Vagina (tissue), 2 donors: ENCODE data around the gene HSF2BP. TPM values are rescaled to one million over a fixed set of nuclear protein-coding genes. Genes with fewer than 3 reads are reported as not detected.

Experiments used
- DNase-seq, 2 donors: peaks; one replicate each; pipeline ENCODE4 v3.0.0-alpha.2; 2017; ENCODE audit errors: extremely low spot score in 2 of 2
- H3K27ac ChIP-seq: fragments of 200-600 bp; sonication (generic); one replicate; pipeline ENCODE4 v1.5.1; 2019
- H3K27me3 ChIP-seq: fragments of 200-600 bp; sonication (generic); one replicate; pipeline ENCODE4 v1.5.1; 2019
- H3K36me3 ChIP-seq, 2 donors: fragments of 200-600 bp; sonication (generic); one replicate each; pipeline ENCODE4 v1.5.1; 2017 to 2019
- H3K4me1 ChIP-seq: fragments of 200-600 bp; sonication (generic); one replicate; pipeline ENCODE4 v1.5.1; 2019
- H3K4me3 ChIP-seq, 2 donors: fragments of 200-600 bp; sonication (generic); 1 replicate in 1 of 2; 2 replicates in 1 of 2; pipeline ENCODE4 v1.5.1; 2016 to 2019
- H3K9me3 ChIP-seq: fragments of 200-600 bp; sonication (generic); one replicate; pipeline ENCODE4 v1.5.1; 2019
- CTCF ChIP-seq, 3 experiments: fragments of 450-650 bp in 2 of 3; fragments of 200-600 bp in 1 of 3; sonication (generic) in 1 of 3; IDR thresholded peaks; one replicate each; pipeline ENCODE4 v1.5.1; 2017 to 2019; ENCODE audit warnings: antibody characterized with exemption in 3 of 3, mild to moderate bottlenecking in 2 of 3, moderate library complexity in 2 of 3
- POLR2A ChIP-seq, 2 donors: fragments of 450-650 bp; IDR thresholded peaks; one replicate each; pipeline ENCODE4 v1.6.1; 2017; ENCODE audit warnings: antibody characterized with exemption in 2 of 2, mild to moderate bottlenecking in 2 of 2, moderate library complexity in 2 of 2
- POLR2AphosphoS5 ChIP-seq, 2 donors: sonication (generic); formaldehyde crosslinking; IDR thresholded peaks; one replicate each; pipeline ENCODE4 v1.9.0; 2017; ENCODE audit warnings: antibody characterized with exemption in 2 of 2, mild to moderate bottlenecking in 2 of 2, low read depth in 1 of 2; ENCODE audit not compliant: insufficient read depth in 1 of 2
- intact Hi-C: fragments of 100-400 bp; cut with DNase I; formaldehyde crosslinking; loops from one replicate; pipeline ENCODE4 v1.15.1; 2023
- total RNA-seq: library from RNA; depleted of rRNA; stranded (reverse); fragments of >200 nt; gene quantifications from one replicate; pipeline ENCODE4 v1.2.3, GENCODE V29; 2016

The HSF2BP gene
- total RNA-seq, 1 donor from 2014 or later: 2.7 TPM

GRCh38 chr21:43648171-43648570, 11.1 kb downstream of the HSF2BP start:
- intact Hi-C loops: no loop called here
- no peak for DNase-seq
- Histone ChIP-seq H3K36me3 (no peaks in the 10 kb centered on the region), H3K27ac (no peak overlapping the region), H3K9me3 (no peaks in the 10 kb centered on the region), H3K4me1 (peaks cover 17% of the 10 kb centered on the region), H3K27me3 (no peaks in the 10 kb centered on the region), H3K4me3 (no peak overlapping the region)
- TF ChIP-seq POLR2AphosphoS5 (IDR thresholded peaks at IDR 0.05; ENCODE audit: insufficient read depth in 1 of 2, low read depth in 1 of 2): no peak
- TF ChIP-seq CTCF (IDR thresholded peaks at IDR 0.05): no peak
- no peak for TF ChIP-seq POLR2A (IDR thresholded peaks at IDR 0.05)

GRCh38 chr21:43646550-43647260, 12.6 kb downstream of the HSF2BP start:
- H3K4me3 ChIP-seq: peak overlapping the region in 1 of 2 donors; percentile 13
- H3K27ac ChIP-seq: no peak overlapping the region
- no peaks in the 10 kb centered on the region for H3K9me3 ChIP-seq
- H3K27me3 ChIP-seq: no peaks in the 10 kb centered on the region
- peaks cover 17% of the 10 kb centered on the region for H3K4me1 ChIP-seq
- DNase-seq: peak in 1 of 2 donors; percentile 94
- intact Hi-C loops: no loop called here
- TF ChIP-seq POLR2A (IDR thresholded peaks at IDR 0.05) (no peak), POLR2AphosphoS5 (IDR thresholded peaks at IDR 0.05; ENCODE audit: insufficient read depth in 1 of 2, low read depth in 1 of 2) (peak; percentile 52 to 88), CTCF (IDR thresholded peaks at IDR 0.05) (peak; percentile 97 to 100 (median 99))
- H3K36me3 ChIP-seq: no peaks in the 10 kb centered on the region

DNA sequence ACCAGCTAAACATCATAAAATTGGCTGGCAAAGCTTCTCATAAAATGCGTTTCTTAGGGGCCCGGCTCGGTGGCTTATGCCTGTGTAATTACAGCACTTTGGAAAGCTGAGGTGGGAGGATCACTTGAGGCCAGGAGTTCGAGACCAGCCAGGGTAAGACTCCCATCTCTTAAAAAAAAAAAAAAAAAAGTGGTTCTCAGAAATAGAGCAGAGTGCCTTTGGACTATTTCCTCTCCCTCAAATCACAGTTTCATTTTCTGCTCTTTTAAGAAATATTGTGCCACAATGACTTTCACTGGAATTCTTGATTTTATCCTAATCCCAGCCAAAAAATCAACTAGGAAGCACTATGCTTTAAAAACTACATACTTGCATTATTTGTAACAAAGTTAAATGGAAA, 13.3 kb downstream of the HSF2BP start:
- TF ChIP-seq POLR2AphosphoS5 (IDR thresholded peaks at IDR 0.05; ENCODE audit: insufficient read depth in 1 of 2, low read depth in 1 of 2) (no peak), POLR2A (IDR thresholded peaks at IDR 0.05) (no peak), CTCF (IDR thresholded peaks at IDR 0.05) (no peak)
- peaks cover 17% of the 10 kb centered on the region for H3K4me1 ChIP-seq
- H3K9me3 ChIP-seq: no peaks in the 10 kb centered on the region
- intact Hi-C loops: no loop called here
- no peak for DNase-seq
- peak overlapping the region; percentile 45 for H3K27ac ChIP-seq
- H3K27me3 ChIP-seq: no peaks in the 10 kb centered on the region
- no peak overlapping the region for H3K4me3 ChIP-seq
- H3K36me3 ChIP-seq: no peaks in the 10 kb centered on the region

- intact Hi-C loops: no loop called here
- Histone ChIP-seq H3K36me3 (no peaks in the 10 kb centered on the region), H3K9me3 (no peaks in the 10 kb centered on the region), H3K27me3 (no peaks in the 10 kb centered on the region), H3K4me3 (no peak overlapping the region), H3K4me1 (peaks cover 17% of the 10 kb centered on the region), H3K27ac (peak overlapping the region; percentile 45)
- peak in 1 of 2 donors; percentile 70 for TF ChIP-seq POLR2AphosphoS5 (IDR thresholded peaks at IDR 0.05; ENCODE audit: insufficient read depth in 1 of 2, low read depth in 1 of 2)
- peak; percentile 31 to 50 (median 32) for TF ChIP-seq CTCF (IDR thresholded peaks at IDR 0.05)
- no peak for TF ChIP-seq POLR2A (IDR thresholded peaks at IDR 0.05)
- no peak for DNase-seq
Observed at GRCh38 chr21:43645136-43645891, 14.0 kb downstream of the HSF2BP start.

- no peak overlapping the region for H3K4me3 ChIP-seq
- intact Hi-C loops: no loop called here
- no peak for TF ChIP-seq CTCF (IDR thresholded peaks at IDR 0.05)
- no peak for TF ChIP-seq POLR2A (IDR thresholded peaks at IDR 0.05)
- no peak for TF ChIP-seq POLR2AphosphoS5 (IDR thresholded peaks at IDR 0.05; ENCODE audit: insufficient read depth in 1 of 2, low read depth in 1 of 2)
- peaks cover 17% of the 10 kb centered on the region for H3K4me1 ChIP-seq
- H3K9me3 ChIP-seq: no peaks in the 10 kb centered on the region
- H3K36me3 ChIP-seq: no peaks in the 10 kb centered on the region
- no peak for DNase-seq
- no peak overlapping the region for H3K27ac ChIP-seq
- H3K27me3 ChIP-seq: no peaks in the 10 kb centered on the region
Observed at GRCh38 chr21:43644609-43645008, 14.7 kb downstream of the HSF2BP start.
